Stimulated activated CD4-positive, alpha-beta T cell treated with anti-CD3 and anti-CD28 coated beads, Interleukin-4, amount 100 ng/mL, for 24 hours (primary cell): ENCODE results near the gene ADAMTS15.
"Not testable (repeated sequence)": the region's sequence is repeated elsewhere in the genome, so short reads cannot be mapped to it uniquely, and the experiment has no call there.

Source experiments
- DNase-seq: peaks from one replicate; pipeline ENCODE4 v3.0.0-alpha.2; 2020

Gene ADAMTS15

DNA sequence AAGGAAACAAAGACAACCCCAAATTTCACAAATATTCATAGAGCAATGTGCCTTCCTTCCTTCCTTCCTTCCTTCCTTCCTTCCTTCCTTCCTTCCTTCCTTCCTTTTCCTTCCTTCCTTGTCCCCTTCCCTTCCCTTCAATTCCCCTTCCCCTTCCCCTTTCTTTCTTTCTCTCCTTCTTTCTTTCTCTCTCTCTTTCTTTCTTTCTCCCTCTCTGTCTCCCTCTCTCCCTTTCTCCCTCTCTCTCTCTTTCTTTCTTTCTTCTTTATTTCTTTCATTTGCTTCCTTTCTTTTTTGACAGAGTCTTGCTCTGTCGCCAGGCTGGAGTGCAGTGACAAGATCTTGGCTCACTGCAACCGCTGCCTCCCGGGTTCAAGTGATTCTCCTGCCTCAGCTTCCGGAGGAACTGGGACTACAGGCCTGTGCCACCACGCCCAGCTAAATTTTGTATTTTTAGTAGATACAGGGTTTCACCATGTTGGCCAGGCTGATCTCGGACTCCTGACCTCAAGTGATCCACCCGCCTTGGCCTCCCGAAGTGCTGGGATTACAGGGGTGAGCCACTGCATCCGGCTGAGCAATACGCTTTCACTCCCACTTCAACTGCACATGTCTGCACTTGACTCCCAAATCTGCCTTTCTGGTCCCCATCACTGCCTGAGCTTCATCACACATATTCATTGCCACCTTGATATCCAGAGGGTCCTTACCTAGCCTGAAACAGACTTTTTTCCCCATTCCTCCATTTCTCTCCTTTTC is 9.9 kb upstream of the ADAMTS15 start:
- not testable (repeated sequence) for DNase-seq

DNA sequence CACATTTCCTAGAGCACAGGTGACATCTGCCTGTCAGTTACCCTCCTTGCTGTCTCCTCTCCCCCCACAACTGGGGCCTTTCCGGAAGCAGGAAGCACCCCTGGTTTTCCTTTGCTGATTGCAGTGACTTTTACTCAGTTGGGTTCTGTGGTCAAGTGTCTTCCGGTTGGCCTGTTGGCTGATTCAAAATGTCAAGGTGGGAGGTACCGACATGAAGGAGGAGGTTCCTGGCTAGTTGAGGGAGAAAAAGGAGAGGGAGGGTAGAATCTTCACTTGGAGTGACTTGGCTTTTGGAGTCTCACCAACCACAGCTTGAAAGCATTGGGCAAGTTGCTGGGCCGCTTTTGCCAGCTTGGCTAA is 9.3 kb upstream of the ADAMTS15 start:
- no peak for DNase-seq

- no peak for DNase-seq
Measured at GRCh38 chr11:130439876-130440275, 8.6 kb upstream of the ADAMTS15 start.

DNA sequence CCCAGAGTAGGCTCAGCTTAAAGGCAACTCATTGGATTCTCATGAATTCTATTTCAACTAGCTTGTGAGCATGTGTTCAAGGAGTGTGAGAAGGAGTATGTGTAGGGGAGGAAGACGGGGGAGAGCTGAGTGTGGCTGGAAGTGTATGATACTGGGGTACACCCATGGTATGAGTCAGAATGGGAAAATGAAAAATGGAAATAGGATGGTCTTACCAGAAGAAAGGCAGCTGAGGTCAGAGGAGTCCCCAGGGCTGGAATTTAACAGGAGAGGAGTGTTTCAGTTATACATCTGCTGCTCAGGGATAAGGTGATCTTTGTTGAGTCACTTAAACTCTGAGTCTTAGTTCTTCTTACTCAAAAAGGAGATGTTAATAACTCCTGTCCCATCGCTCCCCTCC is 6.7 kb upstream of the ADAMTS15 start:
- DNase-seq = no peak

DNA sequence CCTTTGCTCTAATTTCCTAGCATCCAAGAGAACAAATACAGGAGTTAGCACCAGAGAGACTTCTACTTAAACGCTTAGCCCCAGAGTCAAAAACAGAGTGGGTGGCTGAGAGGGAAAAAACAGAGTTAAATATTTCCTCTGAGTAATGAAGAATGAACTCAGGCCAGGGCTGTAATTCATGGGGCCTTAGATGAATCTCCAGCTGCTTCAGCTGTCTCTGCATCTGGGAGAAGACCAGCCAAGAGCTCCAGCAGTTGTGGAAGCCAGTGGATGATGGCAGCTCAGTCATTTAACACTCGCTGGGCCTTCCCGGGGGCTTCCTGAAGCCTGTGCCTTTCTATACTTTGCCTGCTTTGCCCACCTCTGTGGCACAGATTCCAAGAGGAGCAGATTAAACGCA is 5.7 kb upstream of the ADAMTS15 start:
- no peak for DNase-seq

DNA sequence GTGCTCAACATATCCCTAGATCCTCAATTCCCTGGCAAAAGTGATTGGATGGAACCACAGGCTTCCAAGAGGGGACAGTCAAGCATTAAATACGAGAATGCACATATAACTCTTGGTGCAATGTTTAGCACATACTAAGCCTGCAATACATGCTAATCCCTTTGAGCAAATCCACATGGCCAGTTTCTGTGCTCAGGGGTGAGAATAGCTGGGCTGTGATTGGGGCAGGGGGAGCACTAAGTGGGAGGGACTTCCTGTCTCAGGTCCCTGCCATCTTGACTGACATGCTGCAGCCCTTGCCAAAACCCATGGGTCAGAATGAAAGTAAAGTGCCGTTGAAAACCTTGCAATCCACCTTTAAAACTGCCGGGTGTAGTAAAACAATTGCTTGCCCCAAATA is 2.7 kb upstream of the ADAMTS15 start:
- no peak for DNase-seq

- DNase-seq = no peak
Measured at GRCh38 chr11:130448039-130448415, 418 bp upstream of the ADAMTS15 start.

DNA sequence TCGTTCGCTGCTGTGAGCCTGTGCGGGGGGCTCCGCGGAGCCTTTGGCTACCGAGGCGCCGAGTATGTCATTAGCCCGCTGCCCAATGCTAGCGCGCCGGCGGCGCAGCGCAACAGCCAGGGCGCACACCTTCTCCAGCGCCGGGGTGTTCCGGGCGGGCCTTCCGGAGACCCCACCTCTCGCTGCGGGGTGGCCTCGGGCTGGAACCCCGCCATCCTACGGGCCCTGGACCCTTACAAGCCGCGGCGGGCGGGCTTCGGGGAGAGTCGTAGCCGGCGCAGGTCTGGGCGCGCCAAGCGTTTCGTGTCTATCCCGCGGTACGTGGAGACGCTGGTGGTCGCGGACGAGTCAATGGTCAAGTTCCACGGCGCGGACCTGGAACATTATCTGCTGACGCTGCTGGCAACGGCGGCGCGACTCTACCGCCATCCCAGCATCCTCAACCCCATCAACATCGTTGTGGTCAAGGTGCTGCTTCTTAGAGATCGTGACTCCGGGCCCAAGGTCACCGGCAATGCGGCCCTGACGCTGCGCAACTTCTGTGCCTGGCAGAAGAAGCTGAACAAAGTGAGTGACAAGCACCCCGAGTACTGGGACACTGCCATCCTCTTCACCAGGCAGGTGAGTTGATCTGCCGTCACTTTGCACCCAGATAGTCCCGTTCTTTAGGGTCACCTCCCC is 1.0 kb downstream of the ADAMTS15 start:
- no peak for DNase-seq

DNA sequence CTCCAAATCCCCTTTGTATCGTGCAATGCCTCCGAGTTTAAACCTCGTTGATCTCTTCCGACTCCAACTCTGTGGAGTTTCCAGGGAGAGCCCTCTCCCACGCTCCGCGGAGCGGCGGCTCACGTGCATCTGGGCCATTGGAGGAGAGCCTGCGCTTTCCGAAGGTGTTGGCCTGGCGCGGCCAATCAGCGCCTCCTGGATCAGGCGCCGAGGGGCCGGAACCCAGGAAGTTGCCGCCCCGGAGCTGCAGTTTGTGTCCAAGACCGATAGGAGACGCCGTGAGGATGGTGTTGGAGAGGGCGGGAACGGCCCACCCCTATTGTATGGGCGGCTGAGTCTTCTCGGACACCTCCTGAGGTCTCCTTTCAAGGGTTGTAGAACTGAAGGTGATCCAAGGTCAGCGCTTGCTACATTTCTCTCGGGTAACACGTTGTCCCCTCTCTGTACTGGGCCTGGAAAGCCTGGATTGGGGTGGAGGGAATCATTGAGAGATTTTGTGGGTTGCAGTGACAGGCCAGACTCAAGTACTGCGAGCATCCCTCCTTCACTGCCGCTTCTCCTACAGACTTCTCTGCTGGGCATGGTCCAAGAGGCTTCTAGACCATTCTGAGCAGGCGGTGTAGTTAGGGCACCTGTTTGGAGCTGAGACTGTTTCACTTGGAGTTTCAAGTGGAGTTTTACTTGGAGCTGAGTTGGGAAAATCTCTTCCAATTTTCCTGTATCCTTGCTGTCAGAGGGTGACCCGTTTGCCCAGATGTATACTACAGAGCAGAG is 1.7 kb downstream of the ADAMTS15 start:
- DNase-seq = no peak

DNA sequence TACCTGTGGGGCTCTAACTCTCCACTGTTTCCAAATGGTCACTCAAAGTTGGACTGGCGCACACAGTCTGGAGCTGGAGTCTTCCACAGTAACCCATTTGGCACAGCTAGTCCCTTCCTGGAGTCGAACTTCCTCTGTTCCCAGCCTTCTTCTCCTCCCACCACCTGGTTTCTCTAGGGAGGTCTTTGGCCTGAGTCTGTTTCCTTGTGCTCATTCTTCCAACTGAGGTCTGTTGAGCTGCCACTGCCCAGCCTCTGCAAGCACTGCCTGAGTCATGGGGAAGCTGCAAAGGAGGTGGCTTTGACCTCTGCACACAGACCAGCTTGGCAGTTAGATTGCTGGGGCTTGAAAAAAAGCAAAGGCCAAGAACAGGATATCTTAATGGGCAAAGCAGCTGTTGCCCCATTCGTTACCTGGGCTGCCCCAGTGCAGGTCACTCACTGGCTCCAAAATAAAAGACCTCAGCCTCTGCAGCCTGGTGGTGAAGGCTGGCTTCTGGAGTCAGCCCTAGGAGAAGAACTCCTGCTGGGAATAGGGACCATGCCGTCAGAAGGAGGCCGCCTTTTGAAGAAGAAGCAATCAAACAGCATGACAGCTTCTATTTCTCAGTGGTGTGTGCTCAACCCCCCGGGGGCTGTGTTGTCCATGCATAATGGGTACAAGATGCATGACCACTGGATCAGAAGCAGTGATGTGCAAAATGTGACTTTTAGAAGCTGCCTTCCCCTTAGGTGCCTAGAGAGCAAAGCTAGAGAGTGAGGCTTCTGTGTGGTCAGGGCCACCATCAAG is 3.0 kb downstream of the ADAMTS15 start:
- no peak for DNase-seq

DNA sequence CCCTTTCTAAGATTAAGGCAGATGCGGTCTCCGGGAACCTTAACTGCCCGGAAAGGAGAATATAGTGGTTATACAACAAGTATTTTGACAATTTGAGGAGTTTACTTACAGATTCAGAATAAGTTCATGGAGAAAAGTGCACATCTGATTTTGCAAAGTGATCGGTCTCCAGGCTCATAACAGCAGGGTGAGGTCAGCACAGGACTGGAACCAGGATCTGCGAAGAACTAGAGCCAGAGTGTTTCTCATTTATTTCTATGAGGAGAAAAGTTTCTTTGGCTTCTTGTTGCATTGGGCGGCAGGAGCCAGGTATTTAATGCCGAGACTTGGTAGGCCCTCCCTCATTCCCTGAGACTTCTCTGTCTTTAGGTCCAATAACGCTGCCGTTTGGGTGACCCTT is 3.7 kb downstream of the ADAMTS15 start:
- no peak for DNase-seq

- DNase-seq = no peak
Measured at GRCh38 chr11:130452940-130453339, 4.5 kb downstream of the ADAMTS15 start.

DNA sequence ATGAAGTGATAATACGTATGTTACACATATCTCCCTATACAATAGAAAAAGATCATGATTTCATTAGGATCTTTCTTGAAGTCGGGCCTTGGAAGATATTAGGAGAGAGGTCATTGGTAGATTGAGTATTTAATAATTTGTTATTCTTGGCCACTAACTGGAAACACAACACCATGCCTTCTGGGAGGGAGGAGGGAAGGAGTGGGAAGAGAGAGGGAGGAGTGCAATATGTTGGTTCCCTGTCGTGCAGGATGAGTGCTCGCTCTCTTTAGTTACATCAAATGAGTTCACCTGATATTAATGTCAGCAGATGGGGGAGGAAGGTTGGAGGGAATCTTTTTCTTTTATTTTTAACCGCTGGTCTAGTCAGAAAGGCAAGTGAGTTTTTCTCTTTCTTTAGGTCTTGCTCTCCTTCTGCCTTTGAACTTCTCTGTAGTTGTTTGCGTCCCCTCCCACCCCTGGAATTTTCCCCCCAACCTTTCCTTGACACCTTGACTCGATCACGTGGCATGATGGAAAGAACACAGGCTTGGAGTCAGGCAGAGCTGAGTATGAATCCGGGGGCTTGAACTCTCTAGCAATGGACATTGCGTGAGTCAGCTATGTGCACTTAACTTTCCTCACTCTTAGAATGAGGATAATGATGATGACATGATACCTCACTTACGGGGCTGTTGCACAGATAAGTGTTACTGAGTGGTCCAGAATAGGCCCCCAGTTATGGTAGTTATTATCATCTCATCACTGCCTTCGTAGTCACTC is 6.2 kb downstream of the ADAMTS15 start:
- no peak for DNase-seq

GRCh38 chr11:130455483-130456127 is 7.2 kb downstream of the ADAMTS15 start:
- DNase-seq = no peak

DNA sequence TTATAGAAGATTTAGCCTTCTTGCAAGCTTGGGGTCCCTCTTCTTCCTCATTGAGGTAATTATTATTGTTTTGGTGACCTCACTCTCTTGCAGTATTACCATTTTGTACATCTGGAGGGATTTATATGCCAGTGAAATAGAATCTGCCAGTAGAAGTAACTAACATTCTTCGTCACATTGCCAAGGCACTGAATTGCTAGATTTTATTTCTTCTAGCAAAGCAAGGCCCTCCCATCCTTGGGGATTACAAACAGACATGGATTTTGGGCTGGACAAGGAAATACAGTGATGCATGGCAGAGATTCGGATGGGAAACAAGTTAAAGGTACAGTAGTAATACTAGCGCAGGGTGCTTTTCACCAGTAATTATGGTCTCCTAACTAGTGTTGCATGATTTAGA is 7.8 kb downstream of the ADAMTS15 start:
- no peak for DNase-seq

- no peak for DNase-seq
Measured at GRCh38 chr11:130457623-130458409, 9.4 kb downstream of the ADAMTS15 start.

GRCh38 chr11:130458410-130458729 is 9.9 kb downstream of the ADAMTS15 start:
- DNase-seq = no peak

DNA sequence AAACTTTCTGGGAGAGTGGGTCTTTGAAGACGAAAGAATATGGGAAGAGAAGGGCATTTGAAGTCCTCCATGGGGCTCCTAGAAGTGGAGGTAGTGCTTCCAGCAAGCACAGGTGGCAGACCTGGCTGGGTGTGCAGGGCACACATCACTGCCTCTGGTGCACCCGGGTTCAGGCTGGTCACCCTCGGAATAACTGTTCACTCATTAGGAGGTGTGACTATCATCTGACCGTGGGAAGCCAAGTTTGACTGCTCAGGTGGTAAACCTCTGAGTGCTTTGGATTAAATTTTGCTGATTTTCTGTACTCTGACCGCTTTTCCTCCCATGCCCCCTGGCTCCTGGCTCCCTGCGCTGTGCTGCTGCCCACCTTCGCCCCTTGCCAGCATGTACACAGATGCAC is 11.1 kb downstream of the ADAMTS15 start:
- no peak for DNase-seq

GRCh38 chr11:130462101-130462885 is 13.8 kb downstream of the ADAMTS15 start:
- no peak for DNase-seq

GRCh38 chr11:130462931-130463330 is 14.5 kb downstream of the ADAMTS15 start:
- DNase-seq = no peak
